Thyroid gland (tissue), 4 donors: Measurements from ENCODE around the gene SLC25A21.

Experiments used
- CTCF ChIP-seq, 6 experiments: fragments of 200-600 bp in 3 of 6; fragments of 450-650 bp in 3 of 6; sonication (generic) in 3 of 6; IDR thresholded peaks; one replicate each; pipeline ENCODE4 v1.5.1; 2016 to 2019; ENCODE audit warnings: antibody characterized with exemption in 6 of 6, mild to moderate bottlenecking in 2 of 6, inconsistent platforms in 1 of 6, moderate library complexity in 1 of 6
- POLR2A ChIP-seq, 2 donors: fragments of 450-650 bp; IDR thresholded peaks; one replicate each; pipeline ENCODE4 v1.6.1; 2017; ENCODE audit warnings: antibody characterized with exemption in 2 of 2, mild to moderate bottlenecking in 2 of 2, moderate library complexity in 1 of 2

GRCh38 chr14:37062191-37062803 lies 110.1 kb downstream of the SLC25A21 start:
- TF ChIP-seq CTCF (IDR thresholded peaks at IDR 0.05) (no peak), POLR2A (IDR thresholded peaks at IDR 0.05) (no peak)
